Prostate gland (tissue), 2 donors: ENCODE measurements around the gene MORN3.
A peak's percentile ranks its signal among the peaks of the same experiment; 100 is the strongest.

ENCODE experiments used
- POLR2AphosphoS5 ChIP-seq: sonication (generic); formaldehyde crosslinking; IDR thresholded peaks from one replicate; pipeline ENCODE4 v1.6.1; 2017; ENCODE audit warnings: antibody characterized with exemption
- TF ChIP-seq, protein P1 (sequence below), 4 experiments: fragments of 200-600 bp in 2 of 4; fragments of 450-650 bp in 2 of 4; sonication (generic) in 2 of 4; IDR thresholded peaks; 1 replicate in 3 of 4; 2 replicates in 1 of 4; pipeline ENCODE4 v1.5.1; 2016 to 2019; ENCODE audit warnings: antibody characterized with exemption in 4 of 4, mild to moderate bottlenecking in 2 of 4, moderate library complexity in 2 of 4

DNA sequence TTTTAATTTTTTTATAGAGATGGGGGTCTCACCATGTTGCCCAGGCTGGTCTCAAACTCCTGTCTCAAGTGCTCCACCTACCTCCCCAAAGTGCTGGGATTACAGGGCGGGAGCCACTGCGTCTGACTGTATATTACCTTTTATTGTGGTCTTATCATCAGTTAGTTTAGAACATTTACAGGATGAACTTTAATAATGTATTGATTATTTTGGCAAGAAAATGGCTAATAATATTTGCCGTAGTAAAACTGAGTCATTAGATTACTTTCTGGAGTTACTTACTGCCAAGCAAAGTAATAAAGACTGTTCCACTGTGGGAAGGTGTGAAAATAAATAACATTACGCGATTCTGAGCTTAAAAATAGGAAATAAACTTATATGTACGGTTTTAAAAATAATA, 66.7 kb downstream of the MORN3 start:
- TF ChIP-seq POLR2AphosphoS5, result peak; percentile 51
- TF ChIP-seq, protein P1, sequence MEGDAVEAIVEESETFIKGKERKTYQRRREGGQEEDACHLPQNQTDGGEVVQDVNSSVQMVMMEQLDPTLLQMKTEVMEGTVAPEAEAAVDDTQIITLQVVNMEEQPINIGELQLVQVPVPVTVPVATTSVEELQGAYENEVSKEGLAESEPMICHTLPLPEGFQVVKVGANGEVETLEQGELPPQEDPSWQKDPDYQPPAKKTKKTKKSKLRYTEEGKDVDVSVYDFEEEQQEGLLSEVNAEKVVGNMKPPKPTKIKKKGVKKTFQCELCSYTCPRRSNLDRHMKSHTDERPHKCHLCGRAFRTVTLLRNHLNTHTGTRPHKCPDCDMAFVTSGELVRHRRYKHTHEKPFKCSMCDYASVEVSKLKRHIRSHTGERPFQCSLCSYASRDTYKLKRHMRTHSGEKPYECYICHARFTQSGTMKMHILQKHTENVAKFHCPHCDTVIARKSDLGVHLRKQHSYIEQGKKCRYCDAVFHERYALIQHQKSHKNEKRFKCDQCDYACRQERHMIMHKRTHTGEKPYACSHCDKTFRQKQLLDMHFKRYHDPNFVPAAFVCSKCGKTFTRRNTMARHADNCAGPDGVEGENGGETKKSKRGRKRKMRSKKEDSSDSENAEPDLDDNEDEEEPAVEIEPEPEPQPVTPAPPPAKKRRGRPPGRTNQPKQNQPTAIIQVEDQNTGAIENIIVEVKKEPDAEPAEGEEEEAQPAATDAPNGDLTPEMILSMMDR (IDR thresholded peaks at IDR 0.05), result no peak
